Fibroblast of skin of right quadriceps (primary cell): Measurements from ENCODE around the gene ZNG1B.
A peak's percentile ranks its signal among the peaks of the same experiment; 100 is the strongest.
"Not testable (repeated sequence)": the region's sequence is repeated elsewhere in the genome, so short reads cannot be mapped to it uniquely, and the experiment has no call there.

Experiments
- DNase-seq: peaks from one replicate; pipeline ENCODE4 v3.0.0-alpha.2; 2013

ZNG1B gene

DNA sequence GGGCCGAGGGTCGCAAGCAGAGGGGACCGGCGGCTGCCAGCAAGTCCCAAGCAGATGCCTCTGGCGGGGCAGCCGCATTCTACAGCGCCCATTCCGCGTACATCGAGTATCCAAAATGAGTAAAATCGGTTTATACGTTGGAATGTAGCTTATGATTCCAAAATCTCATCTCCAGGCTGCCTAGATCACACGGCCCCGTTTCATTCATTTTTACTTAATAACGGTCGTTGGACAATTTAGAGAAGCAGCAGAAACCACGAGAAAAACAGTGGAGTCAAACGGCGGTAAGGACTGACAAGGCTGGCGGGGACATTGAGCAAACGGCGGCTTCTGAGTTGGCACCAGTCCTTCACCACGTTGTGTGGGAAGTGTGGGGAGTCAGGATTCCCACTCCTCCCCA lies 66.6 kb downstream of the ZNG1B start:
- not testable (repeated sequence) for DNase-seq

DNA sequence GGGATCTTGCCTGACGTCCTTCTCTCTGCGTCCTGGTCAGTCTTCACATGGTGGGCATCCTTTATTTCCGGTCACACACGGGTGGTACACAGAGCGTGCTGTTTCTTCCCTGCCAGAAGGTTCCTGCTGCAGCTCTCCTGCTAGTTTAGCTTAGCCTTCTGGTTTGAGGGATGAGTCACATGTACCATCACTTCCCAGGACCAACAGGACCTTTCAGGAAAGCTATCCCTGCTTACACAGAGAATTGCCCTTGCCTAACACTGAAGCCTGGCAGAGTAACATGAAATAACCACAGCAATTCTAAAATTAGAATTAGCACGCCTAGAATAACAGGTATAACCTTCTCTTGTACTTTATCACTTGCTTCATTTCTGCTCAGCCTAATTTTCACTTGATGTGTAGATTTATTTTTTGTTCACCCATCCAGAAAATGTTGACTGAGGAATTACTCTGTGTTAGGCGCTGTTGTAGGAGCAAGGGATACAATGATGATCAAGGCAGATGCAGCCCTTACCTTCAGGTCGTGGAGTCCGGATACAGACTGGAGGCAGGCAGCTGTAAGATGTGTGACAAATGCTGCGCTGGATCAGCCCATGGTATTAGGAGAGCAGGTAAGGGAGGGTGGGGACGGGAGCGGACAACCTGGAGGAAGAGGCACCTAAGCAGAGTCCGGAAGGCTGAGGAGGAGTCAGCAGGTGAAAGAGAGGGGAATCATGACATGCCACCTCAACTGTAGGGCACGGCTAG lies 70.1 kb downstream of the ZNG1B start:
- not testable (repeated sequence) for DNase-seq

DNA sequence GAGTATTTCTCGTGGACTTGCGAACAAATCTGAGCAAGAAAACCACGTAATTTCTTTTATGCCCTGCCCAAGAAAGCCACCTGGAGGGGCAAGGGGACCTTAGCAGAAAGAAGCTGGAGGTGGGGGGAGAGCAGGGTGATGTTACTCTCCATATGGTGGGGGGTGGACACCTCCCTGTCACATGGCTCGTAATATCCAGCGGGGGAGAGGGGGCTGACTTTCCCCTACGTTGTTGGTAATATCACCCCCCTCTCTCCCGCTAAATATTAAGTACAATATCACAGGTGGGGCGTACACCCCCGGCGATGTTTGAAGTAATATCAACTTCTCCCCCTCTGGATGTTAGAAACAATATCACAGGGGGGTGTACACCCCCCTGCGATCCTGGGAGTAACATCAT lies 70.7 kb downstream of the ZNG1B start:
- DNase-seq = not testable (repeated sequence)

DNA sequence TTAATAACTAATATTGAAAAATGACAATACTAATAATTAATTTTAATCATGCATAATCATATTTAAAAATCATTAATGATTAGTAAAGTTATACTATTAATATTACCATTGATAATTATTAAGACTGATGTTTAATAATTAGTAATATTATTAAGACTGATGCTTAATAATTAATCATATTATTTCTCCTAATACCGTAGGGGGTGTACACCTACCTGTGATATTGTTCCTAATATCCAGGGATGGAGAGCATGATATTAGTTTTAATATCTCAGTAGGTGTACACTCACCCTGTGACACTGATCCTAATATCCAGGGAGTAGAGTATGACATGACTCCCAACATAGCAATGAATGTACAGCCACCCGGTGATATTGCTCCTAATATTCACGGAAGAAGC lies 73.4 kb downstream of the ZNG1B start:
- DNase-seq = not testable (repeated sequence)

DNA sequence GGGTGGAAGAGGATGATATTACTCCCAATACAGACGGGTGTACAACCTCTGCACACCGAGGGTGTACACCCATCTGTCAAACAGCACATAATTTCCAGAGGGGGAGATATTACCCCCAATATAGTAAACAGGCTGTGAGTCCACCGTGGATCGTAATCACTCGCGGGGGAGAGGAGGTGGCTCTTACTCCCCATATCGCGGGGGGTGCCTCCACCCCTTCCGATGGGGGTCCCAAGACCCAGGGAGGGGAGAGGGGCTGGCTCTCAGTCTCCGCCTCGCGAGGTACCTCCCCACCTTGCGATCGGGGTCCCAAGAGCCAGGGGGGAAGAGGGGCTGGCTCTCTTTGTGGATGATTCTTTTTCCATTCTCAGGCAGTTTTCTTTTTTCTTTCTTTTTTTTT lies 74.4 kb downstream of the ZNG1B start:
- not testable (repeated sequence) for DNase-seq

DNA sequence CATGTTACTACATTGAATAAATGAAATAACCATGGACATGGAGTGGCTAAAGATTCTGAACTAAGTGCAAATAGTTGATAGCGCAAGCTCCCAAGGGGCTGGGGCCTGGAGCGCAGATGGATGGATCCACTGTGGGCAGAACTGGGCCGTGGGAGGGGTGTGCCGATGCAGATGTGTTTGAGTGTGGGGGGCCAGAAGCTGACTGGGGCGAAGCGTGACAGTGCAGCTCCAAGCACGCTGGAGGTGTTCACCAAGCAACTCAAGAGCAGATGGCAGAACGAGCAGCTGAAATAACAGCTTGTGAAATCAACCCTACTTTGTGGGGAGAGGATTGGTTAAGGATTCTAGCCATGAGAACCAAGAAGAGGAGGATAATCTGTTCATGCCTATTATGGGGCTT lies 78.0 kb downstream of the ZNG1B start:
- DNase-seq = not testable (repeated sequence)

DNA sequence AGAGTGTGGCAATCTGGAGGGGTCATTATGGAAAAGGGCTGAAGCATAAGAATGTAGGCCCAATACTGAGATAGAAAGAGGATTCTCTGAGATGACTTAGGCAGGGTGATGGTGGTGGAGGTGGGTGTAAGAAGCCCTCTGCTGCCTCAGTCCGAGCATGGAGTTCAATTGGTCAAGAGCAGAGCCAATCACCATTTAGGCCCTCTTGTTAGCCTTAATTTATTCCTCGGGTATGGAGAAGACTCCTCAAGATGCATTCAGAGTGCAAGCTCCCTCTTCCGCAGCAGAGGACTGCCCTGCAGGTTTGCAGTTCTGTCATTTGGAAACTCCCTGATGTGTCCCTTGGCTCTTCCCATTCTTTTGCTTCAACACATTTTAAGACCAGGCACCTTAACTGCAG lies 78.5 kb downstream of the ZNG1B start:
- DNase-seq = not testable (repeated sequence)

DNA sequence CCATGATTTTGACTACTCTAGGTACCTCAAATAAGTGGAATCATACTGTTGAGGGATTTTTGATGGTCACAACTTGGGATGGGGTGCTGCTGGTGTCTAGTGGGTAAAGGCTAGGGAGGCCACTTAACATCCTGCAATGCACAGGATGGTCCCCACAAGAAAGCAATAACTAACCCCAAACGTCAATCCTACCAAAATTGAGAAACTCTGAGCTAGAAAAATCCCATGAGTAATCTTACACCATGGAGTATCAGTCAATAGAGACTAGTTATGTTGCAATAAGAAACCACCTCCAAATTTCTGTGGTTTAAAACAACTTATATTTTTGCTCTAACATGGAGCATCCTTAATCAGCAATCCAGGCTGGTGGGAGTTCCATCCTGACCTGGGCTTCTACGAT lies 79.5 kb downstream of the ZNG1B start:
- DNase-seq = not testable (repeated sequence)

DNA sequence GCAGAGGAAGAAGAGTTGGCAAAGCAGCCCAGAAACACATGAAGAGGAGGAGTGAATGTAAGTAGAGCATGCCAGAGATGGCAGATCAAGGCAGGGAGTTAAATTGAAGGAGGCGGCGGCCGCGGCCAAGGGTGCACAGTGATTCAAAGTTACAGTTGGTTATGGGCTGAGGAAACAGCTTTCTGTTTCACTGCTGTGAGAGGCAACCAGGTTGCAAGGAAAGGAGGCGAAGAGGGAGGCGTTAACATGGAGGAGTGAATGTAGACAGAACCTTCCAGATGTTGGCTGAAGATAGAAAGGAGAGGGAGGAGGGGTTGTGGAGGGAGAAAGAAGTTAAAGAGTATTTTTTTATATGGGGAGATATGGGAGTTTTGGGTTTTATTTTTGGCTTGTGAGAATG lies 83.3 kb downstream of the ZNG1B start:
- not testable (repeated sequence) for DNase-seq

DNA sequence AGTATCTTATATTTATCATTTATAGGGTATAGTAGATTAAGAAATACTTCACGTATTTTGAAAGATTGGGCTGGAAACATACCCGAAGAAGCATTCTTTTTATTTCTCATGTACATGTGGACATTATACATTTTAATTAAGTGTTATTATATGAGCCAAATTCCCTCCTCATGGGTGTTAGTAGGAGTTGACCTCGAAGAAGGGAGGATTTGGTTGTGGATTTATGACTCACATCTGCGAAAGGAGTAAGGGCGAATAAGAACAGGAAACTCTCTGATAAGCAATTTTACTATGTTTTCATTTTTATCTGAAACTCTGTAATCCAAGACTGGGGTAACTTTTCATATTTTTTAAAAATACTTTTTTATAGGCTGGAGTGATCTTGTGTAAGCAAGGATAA lies 84.0 kb downstream of the ZNG1B start:
- DNase-seq = not testable (repeated sequence)

DNA sequence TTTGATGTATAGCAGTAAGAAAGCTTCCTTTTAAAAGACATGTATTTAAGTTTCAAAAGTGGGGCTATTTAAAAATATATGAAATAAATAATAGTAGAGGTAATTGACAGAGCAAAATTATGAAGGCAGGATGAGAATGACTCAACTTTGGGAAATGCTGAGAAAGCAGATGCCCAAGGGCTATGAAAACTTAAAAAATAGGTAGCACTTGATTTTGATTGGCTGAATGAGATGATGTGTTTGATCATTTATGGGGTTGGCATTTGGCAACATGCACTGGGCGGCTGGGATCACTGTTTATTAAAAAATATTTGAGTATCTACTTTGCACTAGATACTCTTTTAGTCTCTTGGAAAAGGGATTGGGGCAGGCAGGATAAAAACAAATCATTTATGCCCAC lies 87.5 kb downstream of the ZNG1B start:
- not testable (repeated sequence) for DNase-seq

DNA sequence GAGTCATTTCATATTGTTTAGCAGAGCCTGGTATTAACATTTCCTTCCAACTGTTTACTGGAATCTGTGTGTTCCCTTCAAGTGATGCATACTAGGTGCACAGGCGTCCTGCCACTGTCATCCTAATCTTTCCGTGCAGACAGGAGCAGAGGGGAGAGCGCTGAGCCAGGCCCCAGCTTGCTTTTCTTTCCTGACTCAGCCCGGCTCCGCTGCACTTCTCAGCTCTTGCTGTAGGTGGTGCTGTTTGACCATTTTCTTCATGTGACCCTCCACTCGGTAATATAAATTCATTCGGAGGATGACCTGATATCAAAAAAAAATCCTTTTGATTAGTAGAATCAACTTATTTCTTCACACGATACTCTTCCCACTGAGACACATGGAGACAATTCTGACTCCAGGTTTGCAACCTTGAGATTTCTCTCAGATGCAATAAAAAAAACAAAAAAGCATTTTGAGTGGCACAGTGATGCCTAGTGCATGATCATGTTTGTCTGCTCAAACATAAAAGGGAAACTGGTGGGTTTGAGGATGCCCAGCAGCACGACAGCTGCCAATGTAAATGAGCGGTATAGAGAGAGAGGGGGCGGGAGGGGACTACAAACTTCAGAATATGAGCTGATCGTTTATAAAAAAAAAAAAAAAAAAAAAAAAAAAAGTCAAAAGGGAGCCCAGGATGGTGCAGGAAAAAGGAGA lies 90.0 kb downstream of the ZNG1B start:
- not testable (repeated sequence) for DNase-seq

DNA sequence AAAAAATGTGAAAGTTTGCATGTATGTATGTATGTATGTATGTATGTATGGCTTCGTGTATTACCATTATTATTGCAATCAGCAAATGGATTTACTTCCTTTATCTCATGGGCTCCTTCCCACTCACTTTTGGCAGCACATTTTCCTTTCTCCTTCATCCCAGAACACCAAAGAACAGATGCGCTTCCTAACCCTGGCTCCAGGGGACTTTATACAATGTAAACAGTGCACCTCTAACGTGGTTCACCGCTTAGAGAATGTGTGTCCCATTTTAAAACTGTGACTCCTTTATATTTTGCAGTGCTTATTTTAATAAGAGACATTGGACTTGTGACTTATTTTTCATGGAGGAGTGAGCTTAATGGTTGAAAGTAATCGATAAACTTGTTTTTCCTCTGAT lies 90.6 kb downstream of the ZNG1B start:
- not testable (repeated sequence) for DNase-seq

DNA sequence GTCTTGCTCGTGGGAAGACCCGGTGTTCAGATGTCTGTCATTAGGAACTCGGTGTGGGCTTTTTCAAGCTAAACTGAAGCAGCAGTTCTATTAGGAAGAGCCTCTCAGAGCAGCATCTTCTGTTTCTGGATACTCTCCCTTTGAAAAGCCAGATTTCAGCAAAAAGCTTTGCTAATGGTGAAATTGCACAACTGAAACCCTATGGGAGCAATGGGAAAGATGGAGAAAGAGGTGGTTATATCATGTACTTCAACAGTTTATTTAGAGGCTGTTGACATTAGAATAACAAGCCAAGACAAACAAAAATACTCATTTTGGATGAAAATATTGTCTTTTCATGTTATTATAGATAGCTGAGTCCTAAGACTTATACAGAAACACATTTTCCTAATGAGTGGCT lies 91.4 kb downstream of the ZNG1B start:
- not testable (repeated sequence) for DNase-seq

DNA sequence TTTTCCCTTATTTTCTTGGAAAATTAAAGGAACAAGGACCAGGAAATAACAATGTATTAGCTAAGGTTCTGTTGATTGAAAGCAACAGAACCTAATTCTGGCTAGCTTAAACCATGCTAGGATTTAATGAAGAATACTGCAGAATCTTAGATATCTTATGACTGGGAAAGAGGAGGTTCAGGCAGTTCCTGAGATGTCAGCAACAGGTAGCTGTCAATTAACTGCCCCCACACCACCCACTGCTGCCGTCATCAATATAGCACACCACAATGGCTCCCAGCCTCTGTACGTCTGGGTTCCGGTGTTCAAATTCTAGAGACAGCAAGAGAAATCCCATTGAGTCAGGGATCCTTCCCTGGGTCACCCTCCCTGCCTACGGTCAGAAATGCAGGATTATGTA lies 95.5 kb downstream of the ZNG1B start:
- not testable (repeated sequence) for DNase-seq

DNA sequence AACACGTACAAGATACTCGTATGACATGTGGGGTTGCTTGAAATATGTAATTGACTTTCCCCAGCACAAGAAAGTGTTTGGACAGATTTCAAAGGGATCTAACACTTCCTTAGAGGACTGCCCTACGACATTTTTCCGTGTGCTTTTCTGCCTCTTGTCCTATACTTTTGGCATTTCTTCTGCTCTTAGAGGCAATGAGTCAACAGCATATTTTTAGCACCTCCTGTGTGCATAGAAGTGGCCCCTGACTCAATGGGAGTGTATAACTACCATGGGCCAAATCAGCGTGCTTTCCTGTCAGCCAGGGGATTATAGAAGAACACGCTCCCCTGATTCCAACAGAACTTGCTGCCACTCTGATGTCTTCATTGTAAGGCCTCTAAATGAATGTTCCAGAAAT lies 99.1 kb downstream of the ZNG1B start:
- DNase-seq = not testable (repeated sequence)

DNA sequence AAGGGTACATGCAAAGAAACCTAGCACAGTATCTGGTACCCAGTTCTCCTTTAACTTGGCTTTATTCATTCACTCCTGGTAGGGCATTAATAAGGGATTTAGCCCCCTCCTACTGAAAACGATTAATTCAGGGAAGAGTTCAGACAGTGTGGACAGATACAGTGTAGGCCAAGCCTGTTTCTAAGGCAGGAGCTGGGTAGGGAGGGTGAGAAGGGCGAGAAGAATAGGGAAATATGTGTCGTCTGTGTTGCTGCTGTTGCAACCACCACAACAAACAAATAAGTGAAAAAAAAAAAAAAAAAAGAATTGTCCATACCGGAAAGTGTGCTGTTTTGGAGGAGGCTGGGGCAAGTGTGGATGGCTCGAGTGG lies 103.3 kb downstream of the ZNG1B start:
- not testable (repeated sequence) for DNase-seq

DNA sequence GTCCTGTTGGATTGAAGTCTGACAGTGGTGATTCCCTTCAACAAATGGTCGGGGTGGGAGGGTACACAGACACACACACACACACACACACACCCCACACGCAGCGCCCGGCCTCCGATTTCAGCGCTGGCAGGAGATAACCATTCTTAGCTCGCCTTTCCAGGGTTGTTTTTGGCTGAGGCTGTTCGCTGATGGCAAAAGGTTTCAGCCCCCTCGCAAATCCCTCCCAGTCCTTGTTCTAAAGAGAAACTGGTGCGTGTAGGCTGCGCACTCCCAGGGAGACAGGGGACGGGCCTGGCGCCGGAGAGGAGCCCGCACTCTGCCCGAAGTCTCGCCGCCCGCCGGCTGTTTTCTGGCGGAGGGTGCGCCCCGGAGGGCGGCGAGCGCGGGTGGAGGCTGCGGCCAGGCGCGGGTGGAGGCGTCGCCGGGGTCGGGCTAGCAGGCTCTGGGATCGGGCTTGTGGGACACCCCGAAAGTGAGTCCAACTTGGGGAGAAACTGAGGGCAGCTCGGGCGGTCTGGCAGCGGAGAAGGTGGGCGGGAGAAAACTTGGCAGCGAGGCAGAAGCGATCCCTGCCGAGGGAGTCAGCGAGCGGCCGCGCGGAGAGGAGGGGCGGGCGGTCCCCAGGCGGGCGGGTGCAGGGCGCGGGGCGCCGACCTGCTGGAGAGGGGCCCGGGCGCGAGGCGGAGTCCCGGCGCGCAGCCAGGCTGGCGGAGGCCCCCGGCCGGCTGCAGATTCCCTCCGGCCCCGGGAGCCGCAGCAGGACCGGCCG lies 103.9 kb downstream of the ZNG1B start:
- peak; percentile 25 for DNase-seq

DNA sequence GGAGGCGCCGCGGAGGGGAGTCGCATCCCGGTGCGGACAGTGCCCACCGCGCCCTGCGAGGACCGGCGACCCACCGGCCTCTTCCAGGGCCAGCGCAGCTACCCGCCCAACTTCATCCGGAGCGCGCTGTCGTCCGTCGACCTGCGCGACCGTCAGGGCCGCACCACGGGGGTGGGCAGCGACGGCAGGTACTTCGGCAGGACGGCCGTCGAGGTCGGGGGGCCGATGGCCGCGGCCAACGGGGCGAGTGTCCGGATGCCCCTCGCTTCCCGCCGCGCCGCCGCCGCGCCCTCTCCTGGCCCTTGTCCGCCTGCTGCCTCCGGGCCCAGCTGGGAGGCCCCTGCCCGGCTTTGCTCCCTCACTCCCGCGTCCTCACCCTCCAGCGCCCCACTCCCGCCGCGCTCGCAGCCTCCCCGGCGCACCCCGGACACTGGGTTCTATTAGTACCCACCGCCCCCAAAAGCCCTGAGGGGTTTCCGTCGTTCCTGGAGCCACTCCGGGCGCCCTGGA lies 104.5 kb downstream of the ZNG1B start:
- DNase-seq = not testable (repeated sequence)

DNA sequence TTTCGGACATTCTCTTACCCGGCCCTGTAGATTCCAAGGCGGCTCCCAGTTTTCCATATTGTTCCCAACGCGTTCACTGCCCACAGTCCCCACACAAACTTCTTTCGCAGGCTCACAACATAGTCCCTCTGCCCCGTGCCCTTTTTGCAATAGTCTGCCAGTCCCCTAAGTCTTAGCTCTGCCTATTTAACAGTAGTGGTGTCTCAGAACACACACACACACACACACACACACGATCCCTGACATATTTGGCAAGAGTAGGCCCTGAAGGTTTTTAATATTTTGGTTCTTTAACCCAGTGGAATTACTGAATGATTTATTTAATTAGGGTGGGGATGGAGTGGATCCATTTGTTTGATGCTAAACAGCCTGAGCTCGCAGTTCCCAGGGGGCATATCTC lies 105.0 kb downstream of the ZNG1B start:
- not testable (repeated sequence) for DNase-seq
